Mesothelial cell of epicardium (in vitro differentiated cells): ENCODE measurements around the gene LRRC55. TPM values are rescaled to one million over a fixed set of nuclear protein-coding genes. Genes with fewer than 3 reads are reported as not detected.

Experiments
- DNase-seq, 2 experiments: peaks; one replicate each; pipeline ENCODE4 v3.0.0; 2021; ENCODE audit warnings: low spot score in 2 of 2; ENCODE audit not compliant: unreplicated experiment in 2 of 2
- H3K27ac Mint-ChIP-seq: 2 replicates; pipeline ENCODE4 v1.8.0; 2021; ENCODE audit warnings: mixed read lengths
- H3K27me3 Mint-ChIP-seq: 2 replicates; pipeline ENCODE4 v1.8.0; 2021; ENCODE audit warnings: low read depth, mixed read lengths
- H3K36me3 Mint-ChIP-seq: 2 replicates; pipeline ENCODE4 v1.8.0; 2021; ENCODE audit warnings: mixed read lengths
- H3K4me1 Mint-ChIP-seq: 2 replicates; pipeline ENCODE4 v1.8.0; 2021; ENCODE audit warnings: mixed read lengths
- H3K4me3 Mint-ChIP-seq: 2 replicates; pipeline ENCODE4 v1.8.0; 2021; ENCODE audit warnings: mild to moderate bottlenecking, moderate library complexity, mixed read lengths
- H3K9me3 Mint-ChIP-seq: 2 replicates; pipeline ENCODE4 v1.8.0; 2021; ENCODE audit warnings: mixed read lengths
- total RNA-seq: library from RNA; stranded (reverse); gene quantifications from 3 replicates; pipeline ENCODE4 v1.2.1, GENCODE V29; 2021
- TF ChIP-seq, protein P1 (sequence below): fragments of 200-600 bp; sonication (generic); IDR thresholded peaks from one replicate; pipeline ENCODE4 v1.5.0; 2021; ENCODE audit warnings: antibody characterized with exemption; ENCODE audit not compliant: unreplicated experiment

Gene LRRC55
- total RNA-seq, 1 donor from 2014 or later: 13.2 TPM

- no peak overlapping the region for H3K4me3 Mint-ChIP-seq
- no peak for DNase-seq
- peaks cover 4% of the 10 kb centered on the region for H3K4me1 Mint-ChIP-seq
- TF ChIP-seq, protein P1, sequence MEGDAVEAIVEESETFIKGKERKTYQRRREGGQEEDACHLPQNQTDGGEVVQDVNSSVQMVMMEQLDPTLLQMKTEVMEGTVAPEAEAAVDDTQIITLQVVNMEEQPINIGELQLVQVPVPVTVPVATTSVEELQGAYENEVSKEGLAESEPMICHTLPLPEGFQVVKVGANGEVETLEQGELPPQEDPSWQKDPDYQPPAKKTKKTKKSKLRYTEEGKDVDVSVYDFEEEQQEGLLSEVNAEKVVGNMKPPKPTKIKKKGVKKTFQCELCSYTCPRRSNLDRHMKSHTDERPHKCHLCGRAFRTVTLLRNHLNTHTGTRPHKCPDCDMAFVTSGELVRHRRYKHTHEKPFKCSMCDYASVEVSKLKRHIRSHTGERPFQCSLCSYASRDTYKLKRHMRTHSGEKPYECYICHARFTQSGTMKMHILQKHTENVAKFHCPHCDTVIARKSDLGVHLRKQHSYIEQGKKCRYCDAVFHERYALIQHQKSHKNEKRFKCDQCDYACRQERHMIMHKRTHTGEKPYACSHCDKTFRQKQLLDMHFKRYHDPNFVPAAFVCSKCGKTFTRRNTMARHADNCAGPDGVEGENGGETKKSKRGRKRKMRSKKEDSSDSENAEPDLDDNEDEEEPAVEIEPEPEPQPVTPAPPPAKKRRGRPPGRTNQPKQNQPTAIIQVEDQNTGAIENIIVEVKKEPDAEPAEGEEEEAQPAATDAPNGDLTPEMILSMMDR: no peak
- peaks cover 3% of the 10 kb centered on the region for H3K9me3 Mint-ChIP-seq
- no peak overlapping the region for H3K27ac Mint-ChIP-seq
- peaks cover 20% of the 10 kb centered on the region for H3K27me3 Mint-ChIP-seq
- H3K36me3 Mint-ChIP-seq: no peaks in the 10 kb centered on the region
These were observed 14.8 kb downstream of the LRRC55 start for GRCh38 chr11:57196596-57196995.

- H3K36me3 Mint-ChIP-seq: no peaks in the 10 kb centered on the region
- no peak overlapping the region for H3K27ac Mint-ChIP-seq
- H3K4me3 Mint-ChIP-seq: no peak overlapping the region
- no peak for DNase-seq
- TF ChIP-seq, protein P1: no peak
- H3K4me1 Mint-ChIP-seq: peaks cover 4% of the 10 kb centered on the region
- H3K9me3 Mint-ChIP-seq: peaks cover 3% of the 10 kb centered on the region
- peaks cover 15% of the 10 kb centered on the region for H3K27me3 Mint-ChIP-seq
These were observed 16.0 kb downstream of the LRRC55 start for GRCh38 chr11:57197762-57198161.

- peaks cover 10% of the 10 kb centered on the region for H3K27me3 Mint-ChIP-seq
- TF ChIP-seq, protein P1: no peak
- H3K36me3 Mint-ChIP-seq: no peaks in the 10 kb centered on the region
- peaks cover 4% of the 10 kb centered on the region for H3K4me1 Mint-ChIP-seq
- DNase-seq: no peak
- no peak overlapping the region for H3K4me3 Mint-ChIP-seq
- H3K9me3 Mint-ChIP-seq: no peaks in the 10 kb centered on the region
- H3K27ac Mint-ChIP-seq: no peak overlapping the region
These were observed 17.6 kb downstream of the LRRC55 start for GRCh38 chr11:57199330-57199729.

- TF ChIP-seq, protein P1: no peak
- H3K4me3 Mint-ChIP-seq: no peak overlapping the region
- no peaks in the 10 kb centered on the region for H3K36me3 Mint-ChIP-seq
- H3K4me1 Mint-ChIP-seq: peaks cover 4% of the 10 kb centered on the region
- no peak overlapping the region for H3K27ac Mint-ChIP-seq
- DNase-seq: no peak
- H3K9me3 Mint-ChIP-seq: no peaks in the 10 kb centered on the region
- H3K27me3 Mint-ChIP-seq: peaks cover 12% of the 10 kb centered on the region
These were observed 19.2 kb downstream of the LRRC55 start for GRCh38 chr11:57200917-57201316.

DNA sequence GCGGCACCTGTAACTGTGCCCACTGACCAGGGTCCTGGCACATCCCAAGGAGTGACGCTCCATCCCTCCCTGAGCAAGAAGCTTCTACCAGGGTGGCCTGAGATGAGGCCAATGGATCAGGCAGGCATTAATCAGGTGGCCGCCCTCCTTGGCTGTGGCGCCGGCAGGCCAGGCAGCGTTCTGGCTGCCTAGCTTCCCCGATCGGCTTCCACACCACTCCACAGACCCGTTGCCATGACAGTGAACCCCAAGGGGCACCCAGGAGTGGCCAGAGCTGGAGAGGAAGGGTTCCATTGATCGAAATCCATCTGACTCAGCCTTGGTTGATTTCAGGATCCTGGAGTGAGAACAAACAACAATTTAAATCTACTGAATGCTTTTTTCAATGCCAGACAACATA lies 20.5 kb downstream of the LRRC55 start:
- H3K36me3 Mint-ChIP-seq: no peaks in the 10 kb centered on the region
- no peak overlapping the region for H3K4me3 Mint-ChIP-seq
- peaks cover 16% of the 10 kb centered on the region for H3K27me3 Mint-ChIP-seq
- H3K27ac Mint-ChIP-seq: no peak overlapping the region
- TF ChIP-seq, protein P1: no peak
- H3K4me1 Mint-ChIP-seq: peaks cover 4% of the 10 kb centered on the region
- DNase-seq: no peak
- no peaks in the 10 kb centered on the region for H3K9me3 Mint-ChIP-seq

DNA sequence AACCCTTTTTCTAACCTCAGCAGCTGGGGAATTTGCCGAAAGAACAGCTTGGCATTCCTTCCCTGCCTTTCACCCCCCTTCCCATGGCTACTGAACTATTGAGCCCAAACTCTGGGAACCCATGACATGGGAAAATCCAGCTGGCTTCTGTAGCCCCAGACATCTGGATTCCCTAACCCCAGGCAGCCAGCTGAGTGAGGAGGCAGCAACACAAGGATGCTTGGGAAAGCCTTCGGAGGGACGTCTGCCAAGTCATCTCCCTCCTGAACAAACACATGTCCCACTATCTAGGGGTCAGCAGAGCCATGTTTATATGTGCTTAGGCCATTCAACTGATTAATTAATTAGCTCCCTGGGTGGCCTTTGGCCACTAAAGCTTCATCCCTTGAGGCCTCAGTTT lies 21.6 kb downstream of the LRRC55 start:
- no peaks in the 10 kb centered on the region for H3K36me3 Mint-ChIP-seq
- H3K27me3 Mint-ChIP-seq: peaks cover 16% of the 10 kb centered on the region
- no peaks in the 10 kb centered on the region for H3K9me3 Mint-ChIP-seq
- TF ChIP-seq, protein P1: no peak
- H3K4me1 Mint-ChIP-seq: peaks cover 4% of the 10 kb centered on the region
- no peak overlapping the region for H3K4me3 Mint-ChIP-seq
- DNase-seq: no peak
- H3K27ac Mint-ChIP-seq: no peak overlapping the region
